Endodermal cell (in vitro differentiated cells): ENCODE data around the gene SNAPC1. TPM values are rescaled to one million over a fixed set of nuclear protein-coding genes. Genes with fewer than 3 reads are reported as not detected.

Experiments used
- DNase-seq: peaks from one replicate; pipeline ENCODE4 v3.0.0-alpha.2; 2017
- H3K27ac ChIP-seq: 2 replicates; pipeline ENCODE4 v1.5.1; 2013; ENCODE audit warnings: mild to moderate bottlenecking, low read depth, low read length, moderate library complexity
- H3K27me3 ChIP-seq: 2 replicates; pipeline ENCODE4 v1.6.1; 2013; ENCODE audit warnings: mild to moderate bottlenecking, low read length, moderate library complexity; ENCODE audit not compliant: insufficient read depth, control insufficient read depth, poor library complexity, severe bottlenecking
- H3K36me3 ChIP-seq: 2 replicates; pipeline ENCODE4 v1.7.0; 2013; ENCODE audit warnings: mild to moderate bottlenecking, low read length, moderate library complexity; ENCODE audit not compliant: control insufficient read depth, insufficient read depth
- H3K4me1 ChIP-seq: one replicate; pipeline ENCODE4 v1.7.0; 2013; ENCODE audit warnings: low read length; ENCODE audit not compliant: control insufficient read depth, insufficient read depth
- H3K4me3 ChIP-seq: 2 replicates; pipeline ENCODE4 v1.5.1; 2013; ENCODE audit warnings: mild to moderate bottlenecking, low read length, moderate library complexity
- H3K9ac ChIP-seq: 2 replicates; pipeline ENCODE4 v1.6.1; 2013; ENCODE audit warnings: mild to moderate bottlenecking, low read length, moderate library complexity; ENCODE audit not compliant: poor library complexity, severe bottlenecking; ENCODE audit errors: extremely low read depth
- H3K9me3 ChIP-seq: 2 replicates; pipeline ENCODE4 v1.6.1; 2013; ENCODE audit warnings: mild to moderate bottlenecking, low read length, moderate library complexity; ENCODE audit not compliant: control insufficient read depth
- H3K27ac Mint-ChIP-seq: 2 replicates; pipeline ENCODE4 v1.8.0; 2020; ENCODE audit warnings: mixed read lengths
- H3K27me3 Mint-ChIP-seq: 2 replicates; pipeline ENCODE4 v1.8.0; 2021; ENCODE audit warnings: mild to moderate bottlenecking, mixed read lengths; ENCODE audit not compliant: insufficient read depth
- H3K36me3 Mint-ChIP-seq: 2 replicates; pipeline ENCODE4 v1.8.0; 2020; ENCODE audit warnings: low read depth, mixed read lengths
- H3K4me1 Mint-ChIP-seq: 2 replicates; pipeline ENCODE4 v1.8.0; 2020; ENCODE audit warnings: mixed read lengths
- H3K4me3 Mint-ChIP-seq: 2 replicates; pipeline ENCODE4 v1.8.0; 2020; ENCODE audit warnings: mild to moderate bottlenecking, moderate library complexity, mixed read lengths
- H3K9me3 Mint-ChIP-seq: 2 replicates; pipeline ENCODE4 v1.8.0; 2020; ENCODE audit warnings: mild to moderate bottlenecking, mixed read lengths
- WGBS, 2 experiments: methylation state at CpG; one replicate each; pipeline versions ENCODE4 v1.1.5 to v1.1.7; 2013; ENCODE audit warnings: missing lambda C conversion rate in 2 of 2, mixed read lengths in 1 of 2; ENCODE audit not compliant: insufficient coverage in 1 of 2, insufficient read length in 1 of 2; 5-methylcytosine and 5-hydroxymethylcytosine counted together
- total RNA-seq, 2 donors: library from RNA; stranded (reverse); fragmentation: NEBNext Ultra II Directional in 1 of 2; extraction: Animal tissue kit (Norgen Biotek cat#: 25700) in 1 of 2; gene quantifications; 2 replicates in 1 of 2; 3 replicates in 1 of 2; pipeline ENCODE4 v1.2.1, GENCODE V29; 2021
- TF ChIP-seq, protein P1 (sequence below): fragments of 200-600 bp; sonication (generic); conservative IDR thresholded peaks from 2 replicates; pipeline ENCODE4 v1.5.0; 2021; ENCODE audit warnings: antibody characterized with exemption, mild to moderate bottlenecking

SNAPC1 gene
- total RNA-seq, 2 donors from 2014 or later, result 8.6 to 21.6 TPM

DNA sequence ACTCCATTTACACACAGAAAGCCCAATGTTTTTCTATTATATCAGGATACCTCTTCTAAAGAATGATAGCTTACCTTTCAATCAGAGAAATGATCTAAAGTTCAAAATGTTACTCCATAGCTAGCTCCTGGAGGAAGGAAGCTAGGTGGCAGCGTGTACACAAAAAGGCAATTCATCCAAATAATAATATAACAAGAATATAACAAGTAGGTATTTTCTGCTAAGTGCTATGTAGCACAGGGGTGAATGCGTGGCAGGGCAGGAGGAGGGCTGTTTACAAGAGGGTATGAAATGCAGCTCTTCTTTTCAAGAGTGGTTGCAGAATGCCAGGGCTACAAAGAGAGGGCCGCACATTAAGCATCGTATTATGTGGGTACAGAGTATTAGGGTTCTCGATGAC lies 663 bp upstream of the SNAPC1 start:
- Histone ChIP-seq H3K27me3 (no peaks in the 10 kb centered on the region), H3K4me1 (peaks cover 11% of the 10 kb centered on the region), H3K9ac (peak overlapping the region; percentile 6), H3K27ac (no peak overlapping the region), H3K9me3 (no peaks in the 10 kb centered on the region), H3K36me3 (peaks cover 1% of the 10 kb centered on the region), H3K4me3 (peak overlapping the region; percentile 97)
- Mint-ChIP-seq H3K9me3 (no peaks in the 10 kb centered on the region), H3K4me3 (peak overlapping the region; percentile 98), H3K27me3 (peaks cover 2% of the 10 kb centered on the region), H3K36me3 (no peaks in the 10 kb centered on the region), H3K27ac (peak overlapping the region; percentile 95), H3K4me1 (peaks cover 43% of the 10 kb centered on the region)
- TF ChIP-seq, protein P1, sequence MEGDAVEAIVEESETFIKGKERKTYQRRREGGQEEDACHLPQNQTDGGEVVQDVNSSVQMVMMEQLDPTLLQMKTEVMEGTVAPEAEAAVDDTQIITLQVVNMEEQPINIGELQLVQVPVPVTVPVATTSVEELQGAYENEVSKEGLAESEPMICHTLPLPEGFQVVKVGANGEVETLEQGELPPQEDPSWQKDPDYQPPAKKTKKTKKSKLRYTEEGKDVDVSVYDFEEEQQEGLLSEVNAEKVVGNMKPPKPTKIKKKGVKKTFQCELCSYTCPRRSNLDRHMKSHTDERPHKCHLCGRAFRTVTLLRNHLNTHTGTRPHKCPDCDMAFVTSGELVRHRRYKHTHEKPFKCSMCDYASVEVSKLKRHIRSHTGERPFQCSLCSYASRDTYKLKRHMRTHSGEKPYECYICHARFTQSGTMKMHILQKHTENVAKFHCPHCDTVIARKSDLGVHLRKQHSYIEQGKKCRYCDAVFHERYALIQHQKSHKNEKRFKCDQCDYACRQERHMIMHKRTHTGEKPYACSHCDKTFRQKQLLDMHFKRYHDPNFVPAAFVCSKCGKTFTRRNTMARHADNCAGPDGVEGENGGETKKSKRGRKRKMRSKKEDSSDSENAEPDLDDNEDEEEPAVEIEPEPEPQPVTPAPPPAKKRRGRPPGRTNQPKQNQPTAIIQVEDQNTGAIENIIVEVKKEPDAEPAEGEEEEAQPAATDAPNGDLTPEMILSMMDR, result no peak
- DNase-seq, result no peak
- 60 to 75% methylated on average over 4 of the region's 5 CpGs for WGBS, 2 experiments

DNA sequence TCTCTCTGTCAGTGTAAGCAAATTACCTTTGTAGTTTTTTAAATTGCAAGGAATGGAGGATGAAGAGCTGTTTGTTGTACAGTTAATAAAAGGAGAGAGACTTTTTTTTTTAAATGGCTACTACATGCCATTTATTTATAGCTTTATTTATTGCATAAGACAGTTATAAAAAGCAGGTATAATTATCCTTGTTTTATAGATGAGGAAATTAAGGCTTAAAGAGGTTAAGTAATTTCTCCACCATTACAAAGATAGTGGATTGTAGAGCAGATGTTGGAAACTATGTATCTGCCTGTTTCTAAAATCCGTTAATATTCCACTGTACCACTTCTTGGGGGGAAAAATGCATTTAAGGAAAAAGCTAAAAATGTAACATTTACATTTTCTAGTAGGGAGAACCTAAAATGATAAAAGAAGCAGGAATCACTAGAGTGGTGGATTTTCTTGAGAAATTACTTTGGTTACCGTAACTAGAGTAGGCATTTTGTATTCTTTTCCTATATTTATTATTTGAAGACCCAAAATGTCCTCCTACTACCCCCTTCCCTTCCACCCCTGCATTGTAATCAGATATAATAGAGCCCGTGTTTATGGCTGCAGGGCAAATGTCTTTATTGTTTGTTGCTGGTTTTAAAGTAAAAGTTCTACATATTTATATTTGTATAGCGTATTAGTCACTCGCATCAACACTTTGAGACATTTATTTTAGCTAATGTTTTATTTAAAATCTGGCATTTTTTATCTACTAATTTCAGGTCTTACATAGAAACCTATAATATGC lies 2.3 kb downstream of the SNAPC1 start:
- Mint-ChIP-seq H3K27me3 (peaks cover 2% of the 10 kb centered on the region), H3K9me3 (no peaks in the 10 kb centered on the region), H3K4me3 (peak overlapping the region; percentile 98), H3K4me1 (peaks cover 37% of the 10 kb centered on the region), H3K36me3 (peaks cover 16% of the 10 kb centered on the region), H3K27ac (no peak overlapping the region)
- no peaks in the 10 kb centered on the region for H3K9me3 ChIP-seq
- TF ChIP-seq, protein P1, result no peak
- peak overlapping the region; percentile 70 for H3K9ac ChIP-seq
- H3K4me1 ChIP-seq, result peaks cover 11% of the 10 kb centered on the region
- 100% methylated on average over 1 of the region's 5 CpGs; no CpG with 5 or more reads in 1 of the 2 experiments for WGBS, 2 experiments
- H3K27me3 ChIP-seq, result no peaks in the 10 kb centered on the region
- H3K27ac ChIP-seq, result no peak overlapping the region
- H3K4me3 ChIP-seq, result peak overlapping the region; percentile 97
- DNase-seq, result no peak
- peaks cover 27% of the 10 kb centered on the region for H3K36me3 ChIP-seq

DNA sequence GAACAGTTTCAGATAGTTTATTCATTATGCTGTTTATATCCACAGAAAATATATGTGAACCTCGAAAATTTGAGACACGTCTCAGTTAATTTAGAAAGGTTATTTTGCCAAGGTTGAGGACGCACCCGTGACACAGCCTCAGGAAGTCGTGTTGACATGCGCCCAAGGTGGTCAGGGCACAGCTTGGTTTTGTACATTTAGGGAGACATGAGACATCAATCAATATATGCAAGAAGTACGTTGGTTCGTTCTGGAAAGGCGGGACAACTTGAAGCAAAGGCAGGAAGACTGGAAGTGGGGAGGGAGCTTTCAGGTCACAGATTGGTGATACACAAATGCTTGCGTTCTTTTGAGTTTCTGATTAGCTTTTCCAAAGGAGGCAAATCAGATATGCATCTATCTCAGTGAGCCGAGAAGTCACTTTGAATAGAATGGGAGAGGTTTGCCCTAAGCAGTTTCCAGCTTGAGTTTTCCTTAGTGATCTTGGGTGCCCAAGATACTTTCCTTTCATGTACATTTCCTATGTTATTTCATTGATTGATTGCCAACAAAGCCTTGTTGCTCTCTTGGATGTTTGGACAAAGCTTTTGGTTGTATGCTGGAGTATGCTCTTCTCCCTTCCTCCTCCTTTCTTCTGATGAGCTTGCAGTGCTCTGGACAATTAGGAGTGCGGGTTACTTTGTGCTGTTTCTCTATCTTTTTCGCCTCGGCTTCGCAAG lies 3.2 kb downstream of the SNAPC1 start:
- Mint-ChIP-seq H3K27me3 (peaks cover 2% of the 10 kb centered on the region), H3K4me3 (peak overlapping the region; percentile 98), H3K9me3 (no peaks in the 10 kb centered on the region), H3K27ac (peak overlapping the region; percentile 19), H3K36me3 (peaks cover 25% of the 10 kb centered on the region), H3K4me1 (peaks cover 37% of the 10 kb centered on the region)
- no peak for DNase-seq
- Histone ChIP-seq H3K4me3 (peak overlapping the region; percentile 97), H3K27ac (no peak overlapping the region), H3K9ac (peak overlapping the region; percentile 7), H3K36me3 (peaks cover 35% of the 10 kb centered on the region), H3K27me3 (no peaks in the 10 kb centered on the region), H3K9me3 (no peaks in the 10 kb centered on the region), H3K4me1 (peaks cover 11% of the 10 kb centered on the region)
- WGBS, 2 experiments, result 55 to 70% methylated on average over 12 to 15 of the region's 15 CpGs
- TF ChIP-seq, protein P1, result no peak
